Measurements from ENCODE around the gene THSD4.

The THSD4 gene

GRCh38 chr15:71610728-71611552, 495.7 kb downstream of the THSD4 start:
- TF ChIP-seq SPI1 (IDR thresholded peaks at IDR 0.05; ENCODE audit: borderline replicate concordance, low read depth) (no peak), GABPA (IDR thresholded peaks at IDR 0.05; ENCODE audit: low read depth) (no peak)
- Histone ChIP-seq H3K27ac (replicated peaks) (no peak overlapping the region), H3K27me3 (ENCODE audit: insufficient read depth, poor library complexity, severe bottlenecking) (no peaks in the 10 kb centered on the region), H3K4me3 (replicated peaks; ENCODE audit: insufficient read depth, low read length) (no peak overlapping the region)
- DNase-seq (ENCODE audit: low read depth in 1 of 2, low spot score in 1 of 2) = no peak

- no peak for TF ChIP-seq CTCF (IDR thresholded peaks at IDR 0.05; ENCODE audit: insufficient read depth, low read length)
- TF ChIP-seq SPI1 (IDR thresholded peaks at IDR 0.05; ENCODE audit: borderline replicate concordance, low read depth) = no peak
- TF ChIP-seq POLR2AphosphoS5 (IDR thresholded peaks at IDR 0.05; ENCODE audit: low read depth) = no peak
- TF ChIP-seq REST (IDR thresholded peaks at IDR 0.05; ENCODE audit: insufficient replicate concordance, low read depth) = no peak
- no peak for TF ChIP-seq GABPA (IDR thresholded peaks at IDR 0.05; ENCODE audit: low read depth)
- DNase-seq (ENCODE audit: low read depth in 1 of 2, low spot score in 1 of 2) = no peak
- H3K4me3 ChIP-seq (replicated peaks; ENCODE audit: insufficient read depth, low read length) = no peak overlapping the region
- no peak overlapping the region for H3K27ac ChIP-seq (replicated peaks)
- no peaks in the 10 kb centered on the region for H3K27me3 ChIP-seq (ENCODE audit: insufficient read depth, poor library complexity, severe bottlenecking)
Observed at GRCh38 chr15:71611553-71612396, 496.5 kb downstream of the THSD4 start.

GRCh38 chr15:71612397-71612722, 497.1 kb downstream of the THSD4 start:
- Histone ChIP-seq H3K4me3 (replicated peaks; ENCODE audit: insufficient read depth, low read length) (no peak overlapping the region), H3K27ac (replicated peaks) (no peak overlapping the region), H3K27me3 (ENCODE audit: insufficient read depth, poor library complexity, severe bottlenecking) (no peaks in the 10 kb centered on the region)
- no peak for DNase-seq (ENCODE audit: low read depth in 1 of 2, low spot score in 1 of 2)
- TF ChIP-seq REST (IDR thresholded peaks at IDR 0.05; ENCODE audit: insufficient replicate concordance, low read depth) (no peak), CTCF (IDR thresholded peaks at IDR 0.05; ENCODE audit: insufficient read depth, low read length) (no peak), GABPA (IDR thresholded peaks at IDR 0.05; ENCODE audit: low read depth) (no peak), POLR2AphosphoS5 (IDR thresholded peaks at IDR 0.05; ENCODE audit: low read depth) (no peak), SPI1 (IDR thresholded peaks at IDR 0.05; ENCODE audit: borderline replicate concordance, low read depth) (no peak)

GRCh38 chr15:71612869-71613268, 497.6 kb downstream of the THSD4 start:
- Histone ChIP-seq H3K4me3 (replicated peaks; ENCODE audit: insufficient read depth, low read length) (no peak overlapping the region), H3K27ac (replicated peaks) (no peak overlapping the region)
- TF ChIP-seq GABPA (IDR thresholded peaks at IDR 0.05; ENCODE audit: low read depth) (no peak), SPI1 (IDR thresholded peaks at IDR 0.05; ENCODE audit: borderline replicate concordance, low read depth) (no peak), CTCF (IDR thresholded peaks at IDR 0.05; ENCODE audit: insufficient read depth, low read length) (no peak), POLR2AphosphoS5 (IDR thresholded peaks at IDR 0.05; ENCODE audit: low read depth) (no peak), REST (IDR thresholded peaks at IDR 0.05; ENCODE audit: insufficient replicate concordance, low read depth) (no peak)

More at GRCh38 chr15:71612869-71613268, 497.6 kb downstream of the THSD4 start:
- DNase-seq (ENCODE audit: low read depth in 1 of 2, low spot score in 1 of 2) = no peak
- H3K27me3 ChIP-seq (ENCODE audit: insufficient read depth, poor library complexity, severe bottlenecking) = no peaks in the 10 kb centered on the region

Data from HL-60 (cell line).